Testis (tissue), 2 donors: ENCODE measurements around the gene SMAP2.

Experiments used
- CTCF ChIP-seq, 3 experiments: fragments of 450-650 bp in 2 of 3; fragments of 200-600 bp in 1 of 3; sonication (generic) in 1 of 3; IDR thresholded peaks; one replicate each; pipeline ENCODE4 v1.5.1; 2016 to 2019; ENCODE audit warnings: antibody characterized with exemption in 3 of 3, mild to moderate bottlenecking in 2 of 3, moderate library complexity in 1 of 3
- POLR2A ChIP-seq: fragments of 450-650 bp; IDR thresholded peaks from one replicate; pipeline ENCODE4 v1.6.1; 2017; ENCODE audit warnings: antibody characterized with exemption, mild to moderate bottlenecking, moderate library complexity

GRCh38 chr1:40404670-40405462 is 31.3 kb downstream of the SMAP2 start:
- TF ChIP-seq CTCF (IDR thresholded peaks at IDR 0.05) (peak; percentile 79 to 85 (median 80)), POLR2A (no peak)
